ENCODE data around the gene SLC30A2.

SLC30A2 gene

DNA sequence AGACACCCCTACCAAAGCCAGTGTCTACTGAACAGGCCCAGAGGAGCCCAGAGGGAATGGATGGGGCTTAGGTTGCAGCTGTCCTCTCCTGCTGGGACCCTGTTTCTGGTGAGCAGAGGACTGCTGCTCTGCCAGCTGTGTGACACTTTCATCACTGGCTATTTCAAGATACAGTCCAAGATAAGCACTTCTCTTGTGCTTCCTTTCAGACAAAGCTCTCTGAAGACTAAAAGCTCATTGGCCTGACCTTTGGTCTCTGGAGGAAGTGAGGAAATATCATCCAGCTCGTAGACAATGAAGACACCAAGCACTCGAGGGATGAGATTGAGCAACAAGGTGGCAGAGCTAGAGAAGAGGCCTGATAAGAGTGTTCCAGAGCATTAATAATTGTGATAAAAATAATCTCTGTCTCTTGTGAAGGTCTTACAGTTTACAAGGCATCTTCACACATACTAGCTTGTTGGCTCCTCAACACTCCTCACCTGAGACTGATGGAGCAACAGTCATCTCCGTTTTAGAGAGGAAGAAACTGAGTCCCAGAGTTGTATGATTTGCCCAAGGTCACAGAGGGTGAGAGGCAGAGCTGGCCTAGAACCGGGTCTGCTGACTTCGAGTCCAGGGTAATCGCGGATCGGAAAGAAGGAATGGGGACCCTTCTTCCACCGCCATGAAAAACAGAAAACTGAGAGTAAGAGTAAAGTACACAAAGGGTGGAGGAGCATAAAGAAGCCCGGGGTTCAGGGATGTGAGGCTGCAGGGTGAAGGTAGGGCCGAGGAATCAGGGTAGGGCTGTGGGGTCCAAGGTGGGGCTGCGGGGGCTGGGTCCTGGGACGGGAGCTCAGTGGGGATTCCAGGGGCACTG lies 48.7 kb downstream of the SLC30A2 start:
- DNase-seq (ENCODE audit: low spot score), result peak; percentile 71

DNA sequence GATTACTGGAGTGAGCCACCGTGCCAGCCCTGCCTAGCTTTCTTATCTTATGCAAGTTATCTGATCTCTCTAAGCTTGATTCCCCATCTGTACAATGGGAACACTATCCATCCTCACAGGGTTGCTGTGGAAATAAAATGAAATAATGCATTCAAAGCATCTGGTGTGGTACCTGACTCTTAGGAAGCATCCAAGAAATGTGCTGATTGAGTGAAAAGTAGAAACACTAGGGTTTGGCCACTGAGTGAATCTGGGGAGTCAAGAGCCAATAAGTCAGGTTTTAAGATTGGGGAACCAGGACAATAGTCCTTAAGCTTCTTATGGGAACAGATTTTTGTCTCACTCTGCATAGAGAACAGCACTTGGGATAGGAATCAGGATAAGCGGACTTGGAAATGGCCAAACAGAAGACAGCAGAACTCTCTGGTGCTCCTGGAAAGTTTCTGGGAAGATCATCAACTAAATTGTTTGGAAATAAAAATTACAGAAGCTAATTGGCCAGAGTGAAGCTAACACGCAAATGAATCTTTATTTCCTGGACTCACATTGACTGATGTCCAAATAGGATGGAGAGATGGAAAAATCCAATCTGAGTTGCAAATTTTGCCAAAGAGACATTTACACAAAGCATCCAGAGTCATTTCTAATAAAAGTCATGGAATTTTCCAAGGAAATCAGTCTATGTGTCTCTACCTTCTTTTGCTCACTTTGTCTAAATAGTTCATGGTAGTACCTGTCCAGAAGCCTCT lies 51.3 kb downstream of the SLC30A2 start:
- DNase-seq (ENCODE audit: low spot score), result no peak

- DNase-seq (ENCODE audit: low spot score), result no peak
Observed at GRCh38 chr1:25993197-25993951, 52.5 kb downstream of the SLC30A2 start.

- no peak for DNase-seq (ENCODE audit: low spot score)
Observed at GRCh38 chr1:25992689-25993171, 53.2 kb downstream of the SLC30A2 start.

DNA sequence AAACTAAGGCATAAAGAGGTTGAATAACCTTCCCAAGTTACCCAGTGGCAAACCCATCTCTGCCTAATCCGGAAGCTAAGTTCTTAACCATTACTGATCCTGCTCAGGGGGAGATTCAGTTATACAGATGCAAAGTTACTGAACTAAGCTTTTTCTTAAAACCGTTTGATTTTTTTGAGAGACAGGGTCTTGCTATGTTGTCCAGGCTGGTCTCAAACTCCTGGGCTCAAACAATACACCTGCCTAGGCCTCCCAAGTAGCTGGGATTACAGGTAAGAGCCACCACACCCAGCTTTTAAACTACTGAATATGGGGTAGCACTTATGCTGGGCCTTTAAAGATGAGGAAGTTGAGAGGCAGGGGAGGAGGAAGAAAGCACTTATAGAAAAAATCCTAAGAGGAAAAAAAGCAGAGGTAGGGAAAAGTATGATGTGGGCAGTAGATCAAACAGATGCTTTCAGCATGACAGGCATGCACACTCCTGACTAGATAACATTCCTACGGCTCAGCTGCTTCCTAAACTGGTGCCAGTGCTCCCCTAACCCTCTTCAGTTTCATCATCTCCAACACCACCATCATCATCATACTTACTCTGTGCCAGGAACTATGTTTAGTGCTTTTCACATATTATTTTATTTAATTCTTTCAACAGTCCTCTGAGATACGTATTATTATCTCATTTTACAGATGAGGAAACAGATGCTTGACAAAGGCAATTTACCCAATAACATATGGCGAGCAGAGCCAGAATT lies 53.8 kb downstream of the SLC30A2 start:
- peak; percentile 24 for DNase-seq (ENCODE audit: low spot score)

- no peak for DNase-seq (ENCODE audit: low spot score)
Observed at GRCh38 chr1:25990702-25991395, 55.1 kb downstream of the SLC30A2 start.

- no peak for DNase-seq (ENCODE audit: low spot score)
Observed at GRCh38 chr1:25990251-25990650, 55.7 kb downstream of the SLC30A2 start.

- no peak for DNase-seq (ENCODE audit: low spot score)
Observed at GRCh38 chr1:25989440-25990234, 56.3 kb downstream of the SLC30A2 start.

GRCh38 chr1:25987951-25988350 lies 58.0 kb downstream of the SLC30A2 start:
- DNase-seq (ENCODE audit: low spot score), result no peak

Measured in GM03348 (cell line).